GM23338 (cell line): ENCODE measurements around the gene DNAH10. TPM values are rescaled to one million over a fixed set of nuclear protein-coding genes. Genes with fewer than 3 reads are reported as not detected.

Experiments used
- ATAC-seq: fragments of 200-7000 bp; cut with Tn5 transposase; 3 replicates; pipeline ENCODE4 v1.9.1; 2020
- DNase-seq: peaks from one replicate; pipeline ENCODE4 v3.0.0-alpha.2; 2015; ENCODE audit warnings: low spot score
- H2AFZ ChIP-seq: fragments of 200-600 bp; sonication (generic); 2 replicates; pipeline ENCODE4 v1.8.0; 2016; ENCODE audit warnings: antibody characterized with exemption, mild to moderate bottlenecking, moderate library complexity
- H3F3A ChIP-seq: fragments of 200-600 bp; sonication (generic); replicated peaks from 2 replicates; pipeline ENCODE4 v1.8.0; 2017; ENCODE audit warnings: antibody characterized with exemption, mixed run types, low read depth
- H3K27ac ChIP-seq: fragments of 200-600 bp; sonication (generic); 2 replicates; pipeline ENCODE4 v1.6.1; 2016; ENCODE audit warnings: low read depth
- H3K27me3 ChIP-seq: fragments of 200-600 bp; sonication (generic); 2 replicates; pipeline ENCODE4 v1.8.0; 2016; ENCODE audit warnings: mild to moderate bottlenecking, mixed run types, moderate library complexity; ENCODE audit not compliant: insufficient read depth
- H3K36me3 ChIP-seq: fragments of 200-600 bp; sonication (generic); 2 replicates; pipeline ENCODE4 v1.8.0; 2016; ENCODE audit warnings: mild to moderate bottlenecking; ENCODE audit not compliant: insufficient read depth
- H3K4me1 ChIP-seq: fragments of 200-600 bp; sonication (generic); 2 replicates; pipeline ENCODE4 v1.8.0; 2016; ENCODE audit warnings: mild to moderate bottlenecking, moderate library complexity; ENCODE audit not compliant: insufficient read depth
- H3K4me2 ChIP-seq: fragments of 200-600 bp; sonication (generic); 2 replicates; pipeline ENCODE4 v1.7.1; 2017; ENCODE audit warnings: mixed run types
- H3K4me3 ChIP-seq: fragments of 200-600 bp; sonication (generic); 2 replicates; pipeline ENCODE4 v1.6.1; 2016; ENCODE audit warnings: mixed run types
- H3K79me2 ChIP-seq: fragments of 200-600 bp; sonication (generic); replicated peaks from 2 replicates; pipeline ENCODE4 v1.8.0; 2017; ENCODE audit warnings: mild to moderate bottlenecking; ENCODE audit not compliant: insufficient read depth
- H3K9me2 ChIP-seq: fragments of 200-600 bp; sonication (generic); 2 replicates; pipeline ENCODE4 v1.8.0; 2017; ENCODE audit not compliant: insufficient read depth
- H4K20me1 ChIP-seq: fragments of 200-600 bp; sonication (generic); replicated peaks from 2 replicates; pipeline ENCODE4 v1.8.0; 2017; ENCODE audit warnings: mild to moderate bottlenecking; ENCODE audit not compliant: insufficient read depth
- H3K27ac Mint-ChIP-seq: 2 replicates; pipeline ENCODE4 v1.8.0; 2020; ENCODE audit warnings: inconsistent platforms, mild to moderate bottlenecking, moderate library complexity, mixed read lengths
- H3K27me3 Mint-ChIP-seq: 3 replicates; pipeline ENCODE4 v1.8.0; 2022; ENCODE audit warnings: low read depth, mild to moderate bottlenecking, moderate library complexity, mixed read lengths, inconsistent platforms; ENCODE audit not compliant: insufficient read depth, poor library complexity
- H3K36me3 Mint-ChIP-seq: 3 replicates; pipeline ENCODE4 v1.8.0; 2021; ENCODE audit warnings: low read depth, mild to moderate bottlenecking, inconsistent platforms, moderate library complexity, mixed read lengths
- H3K4me1 Mint-ChIP-seq: 3 replicates; pipeline ENCODE4 v1.8.0; 2020; ENCODE audit warnings: mild to moderate bottlenecking, inconsistent platforms, mixed read lengths
- H3K4me3 Mint-ChIP-seq: 3 replicates; pipeline ENCODE4 v1.8.0; 2021; ENCODE audit warnings: moderate library complexity, mild to moderate bottlenecking, inconsistent platforms, mixed read lengths
- H3K9me3 Mint-ChIP-seq: 3 replicates; pipeline ENCODE4 v1.8.0; 2020; ENCODE audit warnings: moderate library complexity, mild to moderate bottlenecking, inconsistent platforms, mixed read lengths
- CREB1 ChIP-seq: fragments of 250-450 bp; sonication (Bioruptor Pico); IDR thresholded peaks from 2 replicates; pipeline ENCODE4 v1.5.0; 2020; ENCODE audit warnings: low read depth, mild to moderate bottlenecking, moderate library complexity
- ETS1 ChIP-seq: IDR thresholded peaks from 2 replicates; pipeline ENCODE4 v1.6.1; 2016; ENCODE audit warnings: antibody characterized with exemption
- EZH2 ChIP-seq: fragments of 200-600 bp; sonication (generic); IDR thresholded peaks from one replicate; pipeline ENCODE4 v1.8.0; 2017; ENCODE audit warnings: antibody characterized with exemption, mild to moderate bottlenecking, low read depth; ENCODE audit not compliant: unreplicated experiment
- EZH2phosphoT487 ChIP-seq: fragments of 200-600 bp; sonication (generic); IDR thresholded peaks from one replicate; pipeline ENCODE4 v1.8.1; 2018; ENCODE audit warnings: antibody characterized with exemption; ENCODE audit not compliant: unreplicated experiment
- JUNB ChIP-seq: IDR thresholded peaks from one replicate; pipeline ENCODE4 v1.6.1; 2016; ENCODE audit warnings: antibody characterized with exemption; ENCODE audit not compliant: unreplicated experiment
- NANOG ChIP-seq: IDR thresholded peaks from 2 replicates; pipeline ENCODE4 v1.6.1; 2016; ENCODE audit warnings: antibody characterized with exemption, borderline replicate concordance
- POLR2AphosphoS5 ChIP-seq: IDR thresholded peaks from 2 replicates; pipeline ENCODE4 v1.6.1; 2016; ENCODE audit warnings: antibody characterized with exemption, low read depth
- REST ChIP-seq: IDR thresholded peaks from one replicate; pipeline ENCODE4 v1.6.1; 2018; ENCODE audit warnings: antibody characterized with exemption; ENCODE audit not compliant: unreplicated experiment
- STAT1 ChIP-seq: IDR thresholded peaks from one replicate; pipeline ENCODE4 v1.6.1; 2016; ENCODE audit warnings: antibody characterized with exemption; ENCODE audit not compliant: unreplicated experiment
- ZNF114 ChIP-seq: fragments of 250-450 bp; sonication (Bioruptor Pico); IDR thresholded peaks from 2 replicates; pipeline ENCODE4 v1.5.0; 2020; ENCODE audit warnings: mild to moderate bottlenecking, moderate library complexity
- ZNF331 ChIP-seq: fragments of 250-450 bp; sonication (Bioruptor Pico); IDR thresholded peaks from 2 replicates; pipeline ENCODE4 v1.5.0; 2020; ENCODE audit warnings: low read depth, mild to moderate bottlenecking, moderate library complexity
- ZNF462 ChIP-seq: fragments of 250-450 bp; sonication (Bioruptor Pico); IDR thresholded peaks from 2 replicates; pipeline ENCODE4 v1.5.0; 2020; ENCODE audit warnings: mild to moderate bottlenecking, moderate library complexity
- polyA plus RNA-seq: library from polyadenylated mRNA; unstranded; fragments of >200 nt; fragmentation: Nextera tagmentation; extraction: Ambion mirVana; gene quantifications from 2 replicates; pipeline ENCODE4 v1.2.1, GENCODE V29; 2016
- total RNA-seq: library from RNA; depleted of rRNA; stranded (reverse); fragments of >200 nt; shearing (Covaris generic); gene quantifications from 2 replicates; pipeline ENCODE4 v1.2.3, GENCODE V29; 2014
- TF ChIP-seq, protein P1 (sequence below), 2 experiments: fragments of 200-600 bp in 1 of 2; sonication (generic) in 1 of 2; conservative IDR thresholded peaks; 2 replicates each; pipeline versions ENCODE4 v1.5.1 to v1.6.1; 2016 to 2017; ENCODE audit warnings: antibody characterized with exemption in 2 of 2, low read depth in 2 of 2, mild to moderate bottlenecking in 2 of 2, moderate library complexity in 1 of 2

The DNAH10 gene
- total and polyA plus RNA-seq, 2 experiments from 2014 or later = 0.03 TPM

GRCh38 chr12:123854232-123854631 lies 92.1 kb downstream of the DNAH10 start:
- H3F3A ChIP-seq = no peaks in the 10 kb centered on the region
- no peak overlapping the region for H3K27ac Mint-ChIP-seq
- H3K4me1 Mint-ChIP-seq = no peaks in the 10 kb centered on the region
- no peak overlapping the region for H3K27ac ChIP-seq
- H3K4me3 ChIP-seq = no peak overlapping the region
- H3K4me1 ChIP-seq = no peaks in the 10 kb centered on the region
- no peak for TF ChIP-seq ZNF331
- no peak for TF ChIP-seq CREB1 (CRISPR knock-in tag)
- TF ChIP-seq JUNB = no peak
- no peak for TF ChIP-seq POLR2AphosphoS5
- TF ChIP-seq EZH2phosphoT487 = no peak
- TF ChIP-seq REST = no peak
- TF ChIP-seq EZH2 = no peak
- TF ChIP-seq ETS1 = no peak
- TF ChIP-seq, protein P1, sequence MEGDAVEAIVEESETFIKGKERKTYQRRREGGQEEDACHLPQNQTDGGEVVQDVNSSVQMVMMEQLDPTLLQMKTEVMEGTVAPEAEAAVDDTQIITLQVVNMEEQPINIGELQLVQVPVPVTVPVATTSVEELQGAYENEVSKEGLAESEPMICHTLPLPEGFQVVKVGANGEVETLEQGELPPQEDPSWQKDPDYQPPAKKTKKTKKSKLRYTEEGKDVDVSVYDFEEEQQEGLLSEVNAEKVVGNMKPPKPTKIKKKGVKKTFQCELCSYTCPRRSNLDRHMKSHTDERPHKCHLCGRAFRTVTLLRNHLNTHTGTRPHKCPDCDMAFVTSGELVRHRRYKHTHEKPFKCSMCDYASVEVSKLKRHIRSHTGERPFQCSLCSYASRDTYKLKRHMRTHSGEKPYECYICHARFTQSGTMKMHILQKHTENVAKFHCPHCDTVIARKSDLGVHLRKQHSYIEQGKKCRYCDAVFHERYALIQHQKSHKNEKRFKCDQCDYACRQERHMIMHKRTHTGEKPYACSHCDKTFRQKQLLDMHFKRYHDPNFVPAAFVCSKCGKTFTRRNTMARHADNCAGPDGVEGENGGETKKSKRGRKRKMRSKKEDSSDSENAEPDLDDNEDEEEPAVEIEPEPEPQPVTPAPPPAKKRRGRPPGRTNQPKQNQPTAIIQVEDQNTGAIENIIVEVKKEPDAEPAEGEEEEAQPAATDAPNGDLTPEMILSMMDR (conservative IDR thresholded peaks at IDR 0.05; ENCODE audit: low read depth in 2 of 2) = no peak
- TF ChIP-seq ZNF114 = no peak
- TF ChIP-seq ZNF462 (CRISPR knock-in tag) = no peak
- TF ChIP-seq STAT1 = no peak
- TF ChIP-seq NANOG = no peak
- no peak for DNase-seq
- no peak overlapping the region for H3K4me2 ChIP-seq
- H3K27me3 Mint-ChIP-seq = peaks cover 13% of the 10 kb centered on the region
- H4K20me1 ChIP-seq = no peaks in the 10 kb centered on the region
- no peaks in the 10 kb centered on the region for H3K9me2 ChIP-seq
- no peaks in the 10 kb centered on the region for H3K79me2 ChIP-seq
- H2AFZ ChIP-seq = no peak overlapping the region
- H3K36me3 ChIP-seq = no peaks in the 10 kb centered on the region
- no peaks in the 10 kb centered on the region for H3K36me3 Mint-ChIP-seq
- H3K27me3 ChIP-seq = no peaks in the 10 kb centered on the region
- no peaks in the 10 kb centered on the region; the same call in 2 of the 3 replicates for H3K9me3 Mint-ChIP-seq
- H3K4me3 Mint-ChIP-seq = no peak overlapping the region
- ATAC-seq = no peak
